DOHH2 (cell line): ENCODE results near the gene PCBP3.

Experiments used
- EZH2phosphoT487 ChIP-seq: fragments of 200-600 bp; sonication (generic); IDR thresholded peaks from 2 replicates; pipeline ENCODE4 v1.6.1; 2017; ENCODE audit warnings: borderline replicate concordance, mild to moderate bottlenecking, antibody characterized with exemption, low read length, moderate library complexity, mixed read lengths
- TF ChIP-seq, protein P1 (sequence below): fragments of 200-600 bp; sonication (generic); IDR thresholded peaks from one replicate; pipeline ENCODE4 v1.5.1; 2014; ENCODE audit warnings: antibody characterized with exemption, mild to moderate bottlenecking, low read depth, low read length; ENCODE audit not compliant: poor library complexity, severe bottlenecking

DNA sequence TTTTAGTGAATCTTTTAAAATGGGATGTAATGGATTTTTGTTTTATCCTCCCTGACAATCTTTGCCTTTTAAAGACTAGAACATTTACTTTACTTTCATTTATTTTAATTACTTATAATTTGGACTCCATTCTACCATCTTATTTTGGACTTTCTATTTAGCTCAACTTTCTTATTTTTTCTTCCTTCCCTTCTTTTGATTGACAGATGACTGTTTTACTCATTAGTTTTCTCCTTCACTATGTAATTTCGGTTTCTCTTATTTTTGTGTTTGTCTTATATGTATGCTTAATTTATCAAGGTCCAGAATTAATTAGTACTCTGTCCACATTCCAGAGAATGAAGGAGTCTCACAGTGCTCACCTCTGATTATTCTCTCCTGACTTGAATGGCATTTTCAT, 109.9 kb downstream of the PCBP3 start:
- TF ChIP-seq, protein P1, sequence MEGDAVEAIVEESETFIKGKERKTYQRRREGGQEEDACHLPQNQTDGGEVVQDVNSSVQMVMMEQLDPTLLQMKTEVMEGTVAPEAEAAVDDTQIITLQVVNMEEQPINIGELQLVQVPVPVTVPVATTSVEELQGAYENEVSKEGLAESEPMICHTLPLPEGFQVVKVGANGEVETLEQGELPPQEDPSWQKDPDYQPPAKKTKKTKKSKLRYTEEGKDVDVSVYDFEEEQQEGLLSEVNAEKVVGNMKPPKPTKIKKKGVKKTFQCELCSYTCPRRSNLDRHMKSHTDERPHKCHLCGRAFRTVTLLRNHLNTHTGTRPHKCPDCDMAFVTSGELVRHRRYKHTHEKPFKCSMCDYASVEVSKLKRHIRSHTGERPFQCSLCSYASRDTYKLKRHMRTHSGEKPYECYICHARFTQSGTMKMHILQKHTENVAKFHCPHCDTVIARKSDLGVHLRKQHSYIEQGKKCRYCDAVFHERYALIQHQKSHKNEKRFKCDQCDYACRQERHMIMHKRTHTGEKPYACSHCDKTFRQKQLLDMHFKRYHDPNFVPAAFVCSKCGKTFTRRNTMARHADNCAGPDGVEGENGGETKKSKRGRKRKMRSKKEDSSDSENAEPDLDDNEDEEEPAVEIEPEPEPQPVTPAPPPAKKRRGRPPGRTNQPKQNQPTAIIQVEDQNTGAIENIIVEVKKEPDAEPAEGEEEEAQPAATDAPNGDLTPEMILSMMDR = no peak
- TF ChIP-seq EZH2phosphoT487 = no peak
